ENCODE results near the gene ZNF672.

DNA sequence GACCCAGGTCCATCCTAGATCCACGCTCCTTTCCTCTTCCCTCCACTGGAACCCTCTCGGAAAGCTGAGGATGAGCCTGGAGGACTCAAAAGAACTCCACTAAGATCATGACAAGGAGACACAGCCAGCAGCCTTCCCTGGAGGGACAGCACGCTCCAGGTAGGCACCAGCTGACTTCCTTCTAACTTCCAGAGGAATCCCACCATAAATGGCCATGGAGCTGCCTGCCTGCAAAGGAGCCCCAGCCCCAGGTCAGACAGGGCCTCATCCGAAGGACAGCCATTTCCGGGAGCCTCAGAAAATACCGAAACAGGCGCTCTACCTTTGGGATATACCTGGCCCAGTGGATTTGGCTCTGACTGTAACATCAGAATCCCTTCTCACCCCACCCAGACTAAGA is 16.4 kb upstream of the ZNF672 start:
- TF ChIP-seq POLR2AphosphoS5 (IDR thresholded peaks at IDR 0.05), result no peak
- TF ChIP-seq, protein P1, sequence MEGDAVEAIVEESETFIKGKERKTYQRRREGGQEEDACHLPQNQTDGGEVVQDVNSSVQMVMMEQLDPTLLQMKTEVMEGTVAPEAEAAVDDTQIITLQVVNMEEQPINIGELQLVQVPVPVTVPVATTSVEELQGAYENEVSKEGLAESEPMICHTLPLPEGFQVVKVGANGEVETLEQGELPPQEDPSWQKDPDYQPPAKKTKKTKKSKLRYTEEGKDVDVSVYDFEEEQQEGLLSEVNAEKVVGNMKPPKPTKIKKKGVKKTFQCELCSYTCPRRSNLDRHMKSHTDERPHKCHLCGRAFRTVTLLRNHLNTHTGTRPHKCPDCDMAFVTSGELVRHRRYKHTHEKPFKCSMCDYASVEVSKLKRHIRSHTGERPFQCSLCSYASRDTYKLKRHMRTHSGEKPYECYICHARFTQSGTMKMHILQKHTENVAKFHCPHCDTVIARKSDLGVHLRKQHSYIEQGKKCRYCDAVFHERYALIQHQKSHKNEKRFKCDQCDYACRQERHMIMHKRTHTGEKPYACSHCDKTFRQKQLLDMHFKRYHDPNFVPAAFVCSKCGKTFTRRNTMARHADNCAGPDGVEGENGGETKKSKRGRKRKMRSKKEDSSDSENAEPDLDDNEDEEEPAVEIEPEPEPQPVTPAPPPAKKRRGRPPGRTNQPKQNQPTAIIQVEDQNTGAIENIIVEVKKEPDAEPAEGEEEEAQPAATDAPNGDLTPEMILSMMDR (IDR thresholded peaks at IDR 0.05), result no peak
